ENCODE measurements around the gene APH1B.

DNA sequence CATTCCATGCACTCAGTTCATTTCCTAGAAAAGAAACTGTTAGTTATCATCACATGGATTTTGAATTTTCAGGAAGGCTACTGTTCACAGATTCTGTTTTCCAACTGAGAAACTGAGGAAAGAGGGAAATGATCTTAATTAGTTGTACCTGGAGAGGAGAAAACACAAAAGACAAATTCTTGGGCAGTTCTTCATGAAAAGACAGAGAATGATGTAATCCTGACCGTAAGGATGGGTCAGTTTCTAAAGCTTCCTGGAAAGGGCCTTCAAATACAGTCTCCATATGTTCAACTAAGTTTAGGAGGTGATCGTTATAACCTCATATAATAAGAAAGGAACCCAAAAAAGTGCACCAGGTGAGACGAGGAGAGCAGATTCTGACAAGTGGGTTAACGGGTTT is 59.6 kb downstream of the APH1B start:
- TF ChIP-seq POLR2AphosphoS5 (IDR thresholded peaks at IDR 0.05) (no peak), POLR2A (IDR thresholded peaks at IDR 0.05) (no peak)

Measured in gastroesophageal sphincter (tissue), 2 donors.